Eye (tissue), 1 donor: ENCODE measurements around the gene SCML1.
"Not testable (repeated sequence)": the region's sequence is repeated elsewhere in the genome, so short reads cannot be mapped to it uniquely, and the experiment has no call there.

Experiments used
- DNase-seq: peaks from one replicate; pipeline ENCODE4 v3.0.0-alpha.2; 2015

SCML1 gene

GRCh38 chrX:17740137-17741122 lies 3.1 kb downstream of the SCML1 start:
- no peak for DNase-seq

DNA sequence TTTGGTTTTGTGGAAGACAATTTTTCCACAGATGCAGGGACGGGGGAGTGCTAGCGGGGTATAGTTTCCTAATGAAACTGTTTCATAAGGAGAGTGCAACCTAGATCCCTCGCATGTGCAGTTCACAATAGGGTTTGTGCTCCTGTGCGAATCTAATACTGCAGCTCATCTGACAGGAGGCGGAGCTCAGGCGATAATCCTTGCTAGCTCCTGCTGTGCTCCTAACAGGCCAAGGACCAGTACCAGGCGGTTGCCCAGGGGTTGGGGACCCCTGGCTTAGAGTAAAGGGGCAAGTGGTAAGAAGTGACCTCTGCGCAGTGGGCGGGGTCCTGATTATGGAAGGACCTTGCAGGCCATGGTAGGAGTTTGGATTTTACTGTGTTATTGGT lies 3.8 kb downstream of the SCML1 start:
- DNase-seq = peak; percentile 41

DNA sequence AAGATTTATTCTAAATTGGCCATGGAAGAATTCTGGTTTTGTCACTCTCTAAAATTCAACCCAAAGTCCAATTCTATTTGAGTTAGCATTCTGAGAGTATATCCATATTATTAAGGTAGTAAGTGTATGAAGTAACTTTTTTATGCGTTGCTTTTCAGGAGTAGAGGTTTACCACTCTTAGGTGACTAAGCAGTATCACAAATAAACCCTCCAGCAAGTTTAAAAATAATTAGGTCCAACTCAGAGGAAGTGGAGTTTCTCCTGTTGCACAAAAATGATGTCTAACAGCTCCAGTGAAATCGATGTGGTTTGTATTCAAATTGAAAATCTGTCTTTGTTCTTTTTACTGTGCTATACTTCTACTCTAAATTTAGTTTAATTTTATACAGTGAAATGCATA lies 6.6 kb downstream of the SCML1 start:
- DNase-seq = no peak

DNA sequence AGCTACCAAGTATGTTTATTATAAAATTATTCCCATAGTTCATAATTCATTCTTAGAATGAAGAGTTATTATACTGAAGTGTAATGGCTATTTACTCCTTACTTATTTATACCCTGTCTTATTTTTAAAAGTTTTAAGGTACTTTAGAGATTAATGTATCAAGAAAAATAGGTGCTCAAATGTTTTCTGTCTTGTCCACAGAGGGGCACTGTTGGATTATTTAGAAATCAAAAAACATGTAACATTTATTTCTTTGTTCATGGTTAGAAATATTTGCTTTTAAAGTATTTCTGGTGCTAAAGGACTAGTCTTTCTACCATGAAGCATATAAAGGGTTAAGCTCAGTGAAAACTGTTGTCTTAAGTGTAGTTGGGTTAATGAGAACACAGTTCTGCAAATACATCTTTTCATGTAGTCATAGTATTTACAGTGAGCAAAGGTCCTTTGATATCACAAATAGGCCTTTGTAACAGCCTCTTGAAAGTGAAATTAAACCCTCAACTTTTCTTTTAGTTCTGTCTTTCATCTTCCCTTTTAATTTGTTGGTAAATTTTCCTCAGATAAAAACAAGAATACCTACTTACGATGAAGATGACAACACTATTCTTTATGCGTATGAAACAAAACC lies 7.7 kb downstream of the SCML1 start:
- DNase-seq = peak; percentile 28

DNA sequence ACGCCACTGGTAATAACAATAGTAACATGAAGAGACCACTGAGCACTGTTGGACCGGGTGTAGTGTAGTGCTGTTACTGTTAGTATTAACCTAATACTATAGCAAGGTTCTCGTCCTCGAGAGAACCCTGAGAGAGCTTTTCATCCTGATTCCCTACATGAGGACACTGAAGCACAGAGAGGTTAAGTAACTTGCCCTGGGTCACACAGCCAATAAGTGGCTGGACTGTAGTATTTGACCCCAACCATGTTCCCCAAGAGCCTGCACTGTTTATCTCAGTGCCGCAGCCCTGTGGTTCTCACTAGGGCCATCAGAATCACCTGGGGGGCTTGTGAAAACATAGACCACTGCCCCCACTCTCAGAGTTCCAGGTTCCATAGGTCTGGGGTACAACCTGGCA lies 10.4 kb downstream of the SCML1 start:
- DNase-seq = no peak

DNA sequence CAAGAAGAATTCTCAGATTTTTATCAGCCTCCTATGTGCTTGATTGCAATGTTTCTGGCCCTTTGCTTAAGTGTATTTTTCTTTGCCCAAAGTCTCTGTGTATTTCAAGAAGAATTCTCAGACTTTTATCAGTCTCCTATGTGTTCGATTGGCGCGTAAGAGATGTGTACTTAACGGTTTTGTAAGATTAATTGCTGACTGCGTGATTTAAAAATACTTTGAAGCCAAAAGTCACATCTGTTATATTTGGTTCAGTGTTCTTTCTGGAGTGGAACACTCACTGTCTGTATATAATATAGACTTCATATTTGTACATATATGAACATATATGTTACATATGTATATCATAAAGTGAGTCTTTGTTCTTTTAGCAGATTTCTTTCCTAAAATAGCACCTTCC lies 11.4 kb downstream of the SCML1 start:
- no peak for DNase-seq

- no peak for DNase-seq
Measured at GRCh38 chrX:17750436-17750835, 13.1 kb downstream of the SCML1 start.

- no peak for DNase-seq
Measured at GRCh38 chrX:17758382-17758781, 21.1 kb downstream of the SCML1 start.

- DNase-seq = no peak
Measured at GRCh38 chrX:17759990-17760389, 22.7 kb downstream of the SCML1 start.

DNA sequence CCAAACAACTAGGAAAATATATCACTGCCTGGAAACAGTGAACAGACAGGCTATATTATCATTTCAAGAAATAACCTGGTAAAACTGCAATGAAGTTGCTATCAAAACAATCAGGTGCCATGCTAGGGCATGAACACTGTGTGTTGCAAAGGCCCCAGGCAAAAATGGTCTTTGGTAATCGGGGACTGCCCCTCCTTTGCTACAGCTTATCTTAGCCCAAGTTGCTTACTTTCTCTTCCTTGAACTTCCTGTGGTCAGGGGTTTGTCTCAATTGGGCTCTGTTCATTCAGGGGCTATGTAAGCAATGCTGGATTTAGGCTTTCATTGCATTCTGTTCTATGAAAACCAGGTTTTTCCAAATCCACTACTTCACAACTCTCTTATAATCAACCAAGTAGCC lies 30.4 kb downstream of the SCML1 start:
- DNase-seq = no peak

GRCh38 chrX:17768997-17769396 lies 31.7 kb downstream of the SCML1 start:
- no peak for DNase-seq

- no peak for DNase-seq
Measured at GRCh38 chrX:17769701-17770269, 32.5 kb downstream of the SCML1 start.

GRCh38 chrX:17773221-17773876 lies 36.1 kb downstream of the SCML1 start:
- DNase-seq = no peak

DNA sequence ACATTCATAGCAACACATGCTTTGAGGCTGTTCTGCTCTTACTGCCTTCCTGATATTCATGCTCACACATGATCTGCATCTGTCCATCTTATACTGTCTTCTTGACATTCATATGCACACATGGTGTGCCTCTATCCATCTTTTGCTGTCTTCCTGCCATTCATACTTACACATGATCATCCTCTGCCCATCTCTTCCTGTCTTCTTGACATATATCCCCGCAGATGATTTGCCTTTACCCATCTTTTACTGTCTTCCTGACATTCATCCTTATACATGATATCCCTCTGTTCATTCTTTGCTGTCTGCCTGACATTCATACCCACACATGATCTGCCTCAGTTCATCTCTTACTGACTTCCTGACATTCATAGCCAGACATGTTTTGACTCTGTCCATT lies 36.8 kb downstream of the SCML1 start:
- no peak for DNase-seq

DNA sequence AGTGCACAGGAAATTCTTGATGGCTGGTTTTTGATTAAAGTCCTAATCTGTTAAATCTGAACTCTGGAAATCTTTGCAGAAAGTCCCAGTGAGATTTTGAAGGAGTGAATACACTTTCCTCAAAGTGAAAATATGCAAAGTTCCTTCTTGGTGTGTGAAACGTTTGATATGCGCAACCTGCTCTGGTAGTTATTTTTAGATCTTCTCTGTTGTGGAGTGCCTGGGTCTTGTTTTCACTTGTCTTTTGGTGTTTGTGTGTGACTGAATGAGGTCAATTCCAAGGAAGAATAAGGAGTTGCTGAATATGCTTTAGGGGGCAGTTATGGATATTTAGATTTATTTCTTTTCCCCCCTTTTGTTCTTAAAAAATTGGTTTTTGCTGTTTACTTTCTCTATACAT lies 41.7 kb downstream of the SCML1 start:
- DNase-seq = no peak

DNA sequence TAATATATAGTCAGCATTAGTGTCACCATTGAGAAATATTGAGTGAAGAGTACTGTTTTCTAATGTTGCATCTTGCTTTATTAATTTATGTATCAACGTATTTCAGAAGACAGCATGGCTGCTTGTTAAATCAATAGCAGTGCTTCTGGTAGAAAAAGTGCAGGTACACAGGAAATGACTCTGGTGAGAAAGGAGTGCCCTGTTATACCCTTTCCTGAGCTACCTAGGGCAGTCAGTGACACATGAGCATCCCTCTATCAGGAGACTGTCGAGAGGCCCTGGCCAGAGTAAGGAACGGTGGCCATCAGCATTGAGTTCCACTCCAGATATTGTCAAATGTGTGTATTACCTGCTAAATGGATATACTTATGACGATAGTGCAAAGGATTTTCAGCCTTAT lies 42.1 kb downstream of the SCML1 start:
- DNase-seq = no peak

DNA sequence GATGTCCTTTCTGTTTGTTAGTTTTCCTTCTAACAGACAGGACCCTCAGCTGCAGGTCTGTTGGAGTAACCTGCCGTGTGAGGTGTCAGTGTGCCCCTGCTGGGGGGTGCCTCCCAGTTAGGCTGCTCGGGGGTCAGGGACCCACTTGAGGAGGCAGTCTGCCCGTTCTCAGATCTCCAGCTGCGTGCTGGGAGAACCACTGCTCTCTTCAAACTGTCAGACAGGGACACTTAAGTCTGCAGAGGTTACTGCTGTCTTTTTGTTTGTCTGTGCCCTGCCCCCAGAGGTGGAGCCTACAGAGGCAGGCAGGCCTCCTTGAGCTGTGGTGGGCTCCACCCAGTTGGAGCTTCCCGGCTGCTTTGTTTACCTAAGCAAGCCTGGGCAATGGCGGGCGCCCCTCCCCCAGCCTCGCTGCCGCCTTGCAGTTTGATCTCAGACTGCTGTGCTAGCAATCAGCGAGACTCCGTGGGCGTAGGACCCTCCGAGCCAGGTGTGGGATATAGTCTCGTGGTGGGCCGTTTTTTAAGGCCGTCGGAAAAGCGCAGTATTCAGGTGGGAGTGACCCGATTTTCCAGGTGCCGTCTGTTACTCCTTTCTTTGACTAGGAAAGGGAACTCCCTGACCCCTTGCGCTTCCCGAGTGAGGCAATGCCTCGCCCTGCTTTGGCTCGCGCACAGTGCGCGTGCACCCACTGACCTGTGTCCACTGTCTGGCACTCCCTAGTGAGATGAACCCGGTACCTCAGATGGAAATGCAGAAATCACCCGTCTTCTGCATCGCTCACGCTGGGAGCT lies 49.5 kb downstream of the SCML1 start:
- not testable (repeated sequence) for DNase-seq

DNA sequence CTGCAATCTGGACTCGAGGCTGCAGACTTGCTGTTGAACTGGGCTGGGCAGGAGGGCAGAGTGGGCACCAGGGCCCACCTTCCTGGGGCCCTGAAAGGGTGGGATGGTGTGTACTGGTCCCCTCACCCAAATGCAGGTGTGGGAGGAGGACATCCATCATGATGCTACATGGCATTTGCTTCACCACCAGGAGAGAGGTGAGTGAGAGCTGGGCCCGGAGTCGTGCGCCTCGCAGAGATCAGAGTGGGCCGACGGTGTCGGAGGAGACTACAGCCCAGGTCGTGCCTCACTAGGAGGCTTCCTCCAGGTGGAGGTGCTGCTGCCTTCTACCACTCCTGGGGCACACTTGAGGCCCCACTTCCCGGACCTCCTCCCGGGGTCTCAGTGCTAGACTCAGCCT lies 50.3 kb downstream of the SCML1 start:
- no peak for DNase-seq

DNA sequence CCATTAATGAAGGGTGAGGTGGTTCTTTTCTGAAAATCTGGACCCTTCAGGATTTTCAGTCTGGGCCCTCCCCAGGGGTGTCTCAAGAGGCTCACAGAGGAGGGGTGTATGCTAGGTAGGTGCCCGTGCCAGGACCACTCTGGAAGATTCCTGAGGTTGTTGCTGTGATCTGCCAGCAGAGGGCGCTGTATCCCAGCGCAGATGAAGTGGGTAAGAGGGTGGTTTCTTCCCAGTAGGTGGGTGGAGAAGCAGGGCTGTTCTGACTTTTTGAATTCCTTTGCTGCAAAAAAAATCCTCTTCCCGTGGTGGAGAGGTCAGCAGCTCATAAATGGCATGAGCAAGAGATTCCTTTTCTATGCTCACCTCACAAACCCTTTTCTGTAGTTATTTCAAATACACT lies 51.1 kb downstream of the SCML1 start:
- DNase-seq = peak; percentile 67

GRCh38 chrX:17788956-17789562 lies 51.8 kb downstream of the SCML1 start:
- no peak for DNase-seq

DNA sequence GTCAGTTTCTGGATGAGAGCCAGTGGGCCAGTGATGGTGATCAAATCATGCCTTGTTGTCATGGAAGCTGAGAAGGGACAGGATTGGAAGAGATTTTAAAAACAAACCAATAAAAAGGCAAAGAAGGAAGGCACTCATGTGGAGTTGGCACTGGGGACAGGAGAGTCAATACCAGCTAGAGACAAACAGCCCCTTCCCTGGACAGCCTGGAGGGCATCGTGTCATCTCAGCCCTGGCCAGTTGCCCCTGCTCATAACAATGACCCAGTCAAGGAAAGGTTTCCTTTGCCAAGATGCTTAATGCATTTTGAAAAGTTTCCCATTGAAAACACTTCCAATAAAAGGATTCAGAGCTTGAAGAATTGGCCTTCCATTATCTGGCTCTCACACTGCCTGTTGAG lies 55.5 kb downstream of the SCML1 start:
- no peak for DNase-seq

- no peak for DNase-seq
Measured at GRCh38 chrX:17798921-17799320, 61.6 kb downstream of the SCML1 start.
